Common myeloid progenitor, CD34-positive (primary cell): ENCODE data around the gene KDM6A. TPM values are rescaled to one million over a fixed set of nuclear protein-coding genes. Genes with fewer than 3 reads are reported as not detected.
"Not testable (repeated sequence)": the region's sequence is repeated elsewhere in the genome, so short reads cannot be mapped to it uniquely, and the experiment has no call there.

Experiments used
- CTCF ChIA-PET: fragments of 350-600 bp; sonication (Branson Sonifier 250); formaldehyde crosslinking; loops from one replicate; lab custom pipeline; 2021; ENCODE audit warnings: antibody characterized with exemption; lab: Charles Lee
- POLR2A ChIA-PET: fragments of 350-600 bp; sonication (Branson Sonifier 250); formaldehyde crosslinking; loops from one replicate; lab custom pipeline; 2021; ENCODE audit warnings: antibody characterized with exemption; lab: Charles Lee
- DNase-seq, 3 donors: peaks; one replicate each; pipeline versions ENCODE4 v3.0.0 to v3.0.0-alpha.2; 2013
- H3K27ac ChIP-seq, 2 experiments: 1 replicate in 1 of 2; 2 replicates in 1 of 2; pipeline ENCODE4 v1.7.0; 2013; ENCODE audit warnings: inconsistent platforms in 2 of 2, low read length in 2 of 2, mild to moderate bottlenecking in 2 of 2, low read depth in 1 of 2, moderate library complexity in 1 of 2; ENCODE audit not compliant: severe bottlenecking in 2 of 2, insufficient read depth in 1 of 2, poor library complexity in 1 of 2
- H3K27me3 ChIP-seq, 5 experiments: replicated peaks in 2 of 5; 1 replicate in 3 of 5; 2 replicates in 2 of 5; pipeline versions ENCODE4 v1.6.1 to v1.7.0; 2013; ENCODE audit warnings: low read length in 4 of 5, mild to moderate bottlenecking in 2 of 5, moderate library complexity in 2 of 5, inconsistent platforms in 1 of 5; ENCODE audit not compliant: insufficient read depth in 5 of 5, control insufficient read depth in 4 of 5
- H3K36me3 ChIP-seq, 4 experiments: 1 replicate in 2 of 4; 2 replicates in 2 of 4; pipeline versions ENCODE4 v1.6.1 to v1.7.0; 2013; ENCODE audit warnings: low read length in 3 of 4, control low read depth in 1 of 4, mild to moderate bottlenecking in 1 of 4; ENCODE audit not compliant: control insufficient read depth in 4 of 4, insufficient read depth in 4 of 4
- H3K4me1 ChIP-seq, 4 experiments: 1 replicate in 3 of 4; 2 replicates in 1 of 4; pipeline versions ENCODE4 v1.6.1 to v1.7.1; 2013; ENCODE audit warnings: low read length in 3 of 4, mild to moderate bottlenecking in 3 of 4, control low read depth in 1 of 4, inconsistent platforms in 1 of 4, moderate library complexity in 1 of 4; ENCODE audit not compliant: control insufficient read depth in 4 of 4, insufficient read depth in 4 of 4; ENCODE audit errors: control extremely low read depth in 1 of 4
- H3K4me3 ChIP-seq, 7 experiments: 1 replicate in 4 of 7; 2 replicates in 3 of 7; pipeline versions ENCODE4 v1.5.1 to v1.7.0; 2013; ENCODE audit warnings: mild to moderate bottlenecking in 7 of 7, low read length in 6 of 7, moderate library complexity in 6 of 7, inconsistent platforms in 2 of 7, low read depth in 2 of 7, control low read depth in 1 of 7; ENCODE audit not compliant: insufficient read depth in 4 of 7, control insufficient read depth in 1 of 7; ENCODE audit errors: extremely low read depth in 1 of 7
- H3K9me3 ChIP-seq, 5 experiments: 1 replicate in 4 of 5; 2 replicates in 1 of 5; pipeline versions ENCODE4 v1.6.1 to v1.7.1; 2013; ENCODE audit warnings: low read length in 4 of 5, mild to moderate bottlenecking in 2 of 5, inconsistent platforms in 1 of 5, low read depth in 1 of 5, moderate library complexity in 1 of 5; ENCODE audit not compliant: control insufficient read depth in 4 of 5, insufficient read depth in 2 of 5; ENCODE audit errors: control extremely low read depth in 1 of 5
- WGBS: methylation state at CpG from one replicate; pipeline ENCODE4 v1.1.5; 2013; ENCODE audit not compliant: insufficient coverage; 5-methylcytosine and 5-hydroxymethylcytosine counted together
- polyA plus RNA-seq: library from polyadenylated mRNA; unstranded; fragments of 120-200 nt; gene quantifications from one replicate; pipeline ENCODE4 v1.2.1, GENCODE V29; 2013

KDM6A gene
- 45.9 TPM for polyA plus RNA-seq

GRCh38 chrX:44872821-44873414 lies at the start of gene KDM6A:
TSS of gene KDM6A (plus strand) at chrX:44873188. CDS start at chrX:44873552, 364 bp downstream.
- ChIA-PET CTCF (no interaction called here), POLR2A (interaction anchor here (0.6 kb wide), 2 partner anchors 60 to 180 kb away, joined by 3 to 4 read pairs; no protein-coding TSS in a partner anchor)
- peak; percentile 96 to 100 (median 100) for DNase-seq
- Histone ChIP-seq H3K9me3 (no peaks in the 10 kb centered on the region), H3K27me3 (no peaks in the 10 kb centered on the region), H3K4me1 (peaks cover 9 to 23% (median 16%) of the 10 kb centered on the region in 4 experiments), H3K27ac (peak within 1 kb of the TSS; percentile 94 to 97), H3K36me3 (no peaks in the 10 kb centered on the region), H3K4me3 (peak within 1 kb of the TSS; percentile 78 to 98 (median 93))
- under 1% methylated on average over 51 of the region's 61 CpGs for WGBS

GRCh38 chrX:44823193-44823592 lies 49.8 kb upstream of the KDM6A start:
- H3K9me3 ChIP-seq, H3K4me3 ChIP-seq: not testable (repeated sequence)

GRCh38 chrX:44828008-44828605 lies 44.9 kb upstream of the KDM6A start:
- peak in 1 of 3 donors; percentile 3 for DNase-seq
- CTCF ChIA-PET: no interaction called here
- Histone ChIP-seq H3K36me3 (no peaks in the 10 kb centered on the region), H3K9me3 (no peaks in the 10 kb centered on the region), H3K27ac (no peak overlapping the region), H3K4me1 (no peaks in the 10 kb centered on the region), H3K27me3 (peaks cover 0 to 4% (median 0%) of the 10 kb centered on the region in 5 experiments), H3K4me3 (no peak overlapping the region)
- POLR2A ChIA-PET: no interaction called here
- WGBS: 93% methylated on average over 3 of the region's 4 CpGs

More at GRCh38 chrX:44823193-44823592, 49.8 kb upstream of the KDM6A start:
- H3K27me3 ChIP-seq, H3K27ac ChIP-seq, DNase-seq, POLR2A ChIA-PET, H3K4me1 ChIP-seq, CTCF ChIA-PET, H3K36me3 ChIP-seq: not testable (repeated sequence)
- WGBS: 69% methylated on average over 2 of the region's 2 CpGs

GRCh38 chrX:44829832-44830231 lies 43.2 kb upstream of the KDM6A start:
- WGBS: no CpG with 5 or more reads among the region's 2 CpGs
- no peaks in the 10 kb centered on the region for H3K36me3 ChIP-seq
- DNase-seq: no peak
- H3K4me3 ChIP-seq: no peak overlapping the region
- no peaks in the 10 kb centered on the region for H3K27me3 ChIP-seq
- H3K4me1 ChIP-seq: no peaks in the 10 kb centered on the region
- ChIA-PET CTCF (no interaction called here), POLR2A (no interaction called here)
- no peak overlapping the region for H3K27ac ChIP-seq
- no peaks in the 10 kb centered on the region for H3K9me3 ChIP-seq

GRCh38 chrX:44842550-44843317 lies 30.3 kb upstream of the KDM6A start:
- 94% methylated on average over 7 of the region's 10 CpGs for WGBS
- POLR2A ChIA-PET: no interaction called here

GRCh38 chrX:44843318-44843702 lies 29.7 kb upstream of the KDM6A start:
- no CpG with 5 or more reads among the region's 2 CpGs for WGBS
- ChIA-PET CTCF (no interaction called here), POLR2A (no interaction called here)
- H3K27me3 ChIP-seq: no peaks in the 10 kb centered on the region
- no peaks in the 10 kb centered on the region for H3K36me3 ChIP-seq
- H3K4me1 ChIP-seq: no peaks in the 10 kb centered on the region
- no peak overlapping the region for H3K4me3 ChIP-seq
- peak in 2 of 3 donors; percentile 5 to 25 for DNase-seq
- H3K9me3 ChIP-seq: no peaks in the 10 kb centered on the region
- no peak overlapping the region for H3K27ac ChIP-seq

More at GRCh38 chrX:44842550-44843317, 30.3 kb upstream of the KDM6A start:
- H3K4me1 ChIP-seq: no peaks in the 10 kb centered on the region
- CTCF ChIA-PET: no interaction called here
- H3K36me3 ChIP-seq: no peaks in the 10 kb centered on the region
- H3K27ac ChIP-seq: no peak overlapping the region
- no peak for DNase-seq
- no peak overlapping the region for H3K4me3 ChIP-seq
- H3K27me3 ChIP-seq: no peaks in the 10 kb centered on the region
- H3K9me3 ChIP-seq: no peaks in the 10 kb centered on the region

- Histone ChIP-seq H3K36me3 (no peaks in the 10 kb centered on the region), H3K27ac (no peak within 1 kb of the TSS), H3K4me1 (no peaks in the 10 kb centered on the region), H3K27me3 (no peaks in the 10 kb centered on the region), H3K9me3 (no peaks in the 10 kb centered on the region), H3K4me3 (no peak within 1 kb of the TSS)
- DNase-seq: no peak
- WGBS: 93% methylated on average over 10 of the region's 16 CpGs
- CTCF ChIA-PET: no interaction called here
- POLR2A ChIA-PET: no interaction called here
These were observed 29.2 kb upstream of the KDM6A start, which contains the start of gene DUSP21 for GRCh38 chrX:44843753-44844152. TSS of gene DUSP21 (plus strand) at chrX:44844021. CDS start at chrX:44844133, 112 bp downstream.
